ENCODE results near the gene MPP2. TPM values are rescaled to one million over a fixed set of nuclear protein-coding genes. Genes with fewer than 3 reads are reported as not detected.
A peak's percentile ranks its signal among the peaks of the same experiment; 100 is the strongest.

MPP2 gene
- polyA plus RNA-seq, 1 donor from 2014 or later, result 25.5 TPM

DNA sequence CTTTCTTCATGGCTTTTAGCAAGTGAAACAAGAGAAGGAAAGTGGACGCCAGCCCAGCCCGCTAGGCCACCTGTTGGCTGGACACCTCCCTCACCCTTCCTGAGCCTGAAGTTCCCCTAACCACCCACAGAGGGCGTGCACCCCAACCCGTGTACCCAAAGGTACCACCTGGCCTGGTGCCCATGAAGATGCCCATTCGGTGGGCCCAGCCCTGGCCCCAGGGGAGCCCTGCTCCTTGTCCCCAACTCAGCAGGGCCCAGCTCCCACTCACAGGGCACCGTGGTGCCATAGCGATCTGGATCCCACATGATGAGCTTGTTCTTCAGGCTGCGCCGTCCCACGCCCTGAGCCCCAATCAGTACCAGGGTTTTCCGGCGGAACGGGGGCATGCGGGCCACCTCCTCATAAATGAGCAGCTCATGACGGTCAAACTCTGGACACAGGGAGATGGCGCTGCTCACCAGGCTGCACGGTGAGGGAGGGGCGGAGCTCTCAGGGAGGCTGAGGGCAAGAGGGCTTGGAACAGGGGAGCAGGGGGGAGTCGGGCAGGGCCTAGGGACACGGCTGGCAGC is 26.8 kb downstream of the MPP2 start:
- Histone ChIP-seq H3K36me3 (ENCODE audit: insufficient read depth, low read length) (no peaks in the 10 kb centered on the region), H3K79me2 (replicated peaks; ENCODE audit: insufficient read depth, low read length) (no peaks in the 10 kb centered on the region), H3K27me3 (ENCODE audit: insufficient read depth, low read depth, low read length) (no peaks in the 10 kb centered on the region), H4K20me1 (ENCODE audit: insufficient read depth) (no peaks in the 10 kb centered on the region), H3K9me3 (ENCODE audit: low read length) (no peaks in the 10 kb centered on the region), H2AFZ (ENCODE audit: low read depth, low read length) (no peak overlapping the region), H3K27ac (ENCODE audit: low read length) (no peak overlapping the region), H3K9me2 (ENCODE audit: insufficient read depth, low read length) (no peaks in the 10 kb centered on the region), H3F3A (ENCODE audit: insufficient read depth, low read length, poor library complexity, severe bottlenecking) (no peaks in the 10 kb centered on the region), H3K9ac (ENCODE audit: low read length) (no peak overlapping the region), H3K4me2 (ENCODE audit: low read length) (no peak overlapping the region), H3K4me3 (ENCODE audit: low read length) (no peak overlapping the region)
- no peak for TF ChIP-seq REST (IDR thresholded peaks at IDR 0.05; ENCODE audit: borderline replicate concordance)
- no peak for TF ChIP-seq RAD21 (conservative IDR thresholded peaks at IDR 0.05)
- no peak for TF ChIP-seq EP300 (conservative IDR thresholded peaks at IDR 0.05; ENCODE audit: poor library complexity, severe bottlenecking)
- no peak for TF ChIP-seq POLR2AphosphoS5 (IDR thresholded peaks at IDR 0.05)
- TF ChIP-seq TAF1 (IDR thresholded peaks at IDR 0.05; ENCODE audit: low read depth), result no peak
- no peak for TF ChIP-seq EZH2 (IDR thresholded peaks at IDR 0.05; ENCODE audit: borderline replicate concordance, insufficient read depth, low read length, poor library complexity, severe bottlenecking)
- TF ChIP-seq SMC3 (conservative IDR thresholded peaks at IDR 0.05; ENCODE audit: poor library complexity), result peak; percentile 49
- TF ChIP-seq CTCF (IDR thresholded peaks at IDR 0.05; ENCODE audit: poor library complexity, severe bottlenecking), result peak; percentile 62
- no peak for TF ChIP-seq MXI1 (conservative IDR thresholded peaks at IDR 0.05; ENCODE audit: poor library complexity, severe bottlenecking)

DNA sequence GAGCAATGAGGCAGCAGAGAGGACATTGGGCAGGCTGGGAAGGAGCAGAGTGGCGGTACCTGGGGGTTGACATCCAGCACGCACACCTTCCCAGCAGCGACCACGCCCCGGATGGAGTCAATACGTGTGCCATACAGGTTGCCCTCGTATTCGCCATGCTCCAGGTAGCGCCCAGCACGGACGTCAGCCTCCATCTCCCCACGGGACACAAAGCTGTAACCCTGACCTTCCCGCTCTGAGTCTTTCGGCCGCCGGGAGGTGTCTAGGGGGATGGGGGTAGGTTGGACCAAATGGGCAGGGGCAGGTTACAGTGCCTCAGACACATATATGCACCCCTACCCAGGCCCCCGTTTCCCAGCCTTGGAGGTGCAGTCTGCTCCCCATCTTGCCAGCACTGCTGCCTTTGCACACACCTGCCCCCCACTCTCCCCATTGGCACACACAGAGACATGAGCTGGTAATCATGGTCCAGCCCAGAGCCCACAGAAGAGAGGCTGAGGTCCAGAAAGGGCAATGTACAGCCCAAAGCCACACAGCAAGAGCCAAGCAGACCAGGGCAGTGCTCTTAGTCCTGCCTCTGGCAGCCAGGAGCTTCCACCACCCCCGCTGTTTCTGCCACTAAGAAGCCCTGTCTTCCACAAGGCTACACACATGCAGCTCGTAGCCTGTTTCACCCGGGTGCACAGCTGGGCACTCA is 27.5 kb downstream of the MPP2 start:
- Histone ChIP-seq H3K27me3 (ENCODE audit: insufficient read depth, low read depth, low read length) (no peaks in the 10 kb centered on the region), H3K4me3 (ENCODE audit: low read length) (no peak overlapping the region), H3F3A (ENCODE audit: insufficient read depth, low read length, poor library complexity, severe bottlenecking) (no peaks in the 10 kb centered on the region), H3K9ac (ENCODE audit: low read length) (no peak overlapping the region), H3K9me3 (ENCODE audit: low read length) (no peaks in the 10 kb centered on the region), H3K9me2 (ENCODE audit: insufficient read depth, low read length) (no peaks in the 10 kb centered on the region), H3K79me2 (replicated peaks; ENCODE audit: insufficient read depth, low read length) (no peaks in the 10 kb centered on the region), H3K4me2 (ENCODE audit: low read length) (no peak overlapping the region), H3K27ac (ENCODE audit: low read length) (no peak overlapping the region), H2AFZ (ENCODE audit: low read depth, low read length) (no peak overlapping the region), H4K20me1 (ENCODE audit: insufficient read depth) (no peaks in the 10 kb centered on the region), H3K36me3 (ENCODE audit: insufficient read depth, low read length) (no peaks in the 10 kb centered on the region)
- TF ChIP-seq MXI1 (conservative IDR thresholded peaks at IDR 0.05; ENCODE audit: poor library complexity, severe bottlenecking), result no peak
- TF ChIP-seq SMC3 (conservative IDR thresholded peaks at IDR 0.05; ENCODE audit: poor library complexity), result no peak
- no peak for TF ChIP-seq REST (IDR thresholded peaks at IDR 0.05; ENCODE audit: borderline replicate concordance)
- no peak for TF ChIP-seq EP300 (conservative IDR thresholded peaks at IDR 0.05; ENCODE audit: poor library complexity, severe bottlenecking)
- no peak for TF ChIP-seq CTCF (IDR thresholded peaks at IDR 0.05; ENCODE audit: poor library complexity, severe bottlenecking)
